Epithelial cell of esophagus (primary cell): Measurements from ENCODE around the gene BRPF1.

Experiments used
- DNase-seq: peaks from one replicate; pipeline ENCODE4 v3.0.0; 2010; ENCODE audit warnings: low read depth
- H3K4me3 ChIP-seq: 2 replicates; pipeline ENCODE4 v1.5.1; 2011; ENCODE audit warnings: mild to moderate bottlenecking, low read length, control low read depth
- TF ChIP-seq, protein P1 (sequence below): IDR thresholded peaks from 2 replicates; pipeline ENCODE4 v1.5.1; 2011; ENCODE audit warnings: low read depth, mild to moderate bottlenecking, low read length, control low read depth, inconsistent platforms; ENCODE audit not compliant: insufficient read depth; ENCODE audit errors: missing control alignments

Gene BRPF1

DNA sequence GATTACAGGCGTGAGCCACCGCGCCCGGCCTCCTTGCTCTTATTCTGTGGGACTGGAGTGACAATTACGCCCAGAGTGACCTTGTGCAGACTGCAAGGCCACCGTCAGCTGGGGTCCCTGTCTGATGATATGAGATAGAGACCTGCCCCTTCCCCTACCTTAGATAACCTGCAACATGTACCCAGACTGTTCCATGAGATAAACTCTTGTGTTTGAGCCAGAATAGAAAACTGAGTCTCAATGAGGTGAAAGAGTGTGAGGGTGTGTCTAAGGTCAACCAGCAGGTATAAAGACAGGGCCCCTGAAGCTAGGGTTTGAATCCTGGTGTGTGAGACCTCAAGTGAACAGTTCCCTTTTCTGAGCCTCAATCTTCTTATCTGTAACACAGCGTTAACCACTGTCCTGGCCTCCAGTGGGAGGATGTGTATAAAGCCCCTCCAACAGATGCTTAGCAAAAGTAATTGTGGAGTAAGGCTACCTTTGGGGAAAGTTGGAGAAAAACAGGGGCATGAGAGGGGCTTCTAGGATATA, 54.7 kb downstream of the BRPF1 start:
- no peak overlapping the region for H3K4me3 ChIP-seq
- TF ChIP-seq, protein P1, sequence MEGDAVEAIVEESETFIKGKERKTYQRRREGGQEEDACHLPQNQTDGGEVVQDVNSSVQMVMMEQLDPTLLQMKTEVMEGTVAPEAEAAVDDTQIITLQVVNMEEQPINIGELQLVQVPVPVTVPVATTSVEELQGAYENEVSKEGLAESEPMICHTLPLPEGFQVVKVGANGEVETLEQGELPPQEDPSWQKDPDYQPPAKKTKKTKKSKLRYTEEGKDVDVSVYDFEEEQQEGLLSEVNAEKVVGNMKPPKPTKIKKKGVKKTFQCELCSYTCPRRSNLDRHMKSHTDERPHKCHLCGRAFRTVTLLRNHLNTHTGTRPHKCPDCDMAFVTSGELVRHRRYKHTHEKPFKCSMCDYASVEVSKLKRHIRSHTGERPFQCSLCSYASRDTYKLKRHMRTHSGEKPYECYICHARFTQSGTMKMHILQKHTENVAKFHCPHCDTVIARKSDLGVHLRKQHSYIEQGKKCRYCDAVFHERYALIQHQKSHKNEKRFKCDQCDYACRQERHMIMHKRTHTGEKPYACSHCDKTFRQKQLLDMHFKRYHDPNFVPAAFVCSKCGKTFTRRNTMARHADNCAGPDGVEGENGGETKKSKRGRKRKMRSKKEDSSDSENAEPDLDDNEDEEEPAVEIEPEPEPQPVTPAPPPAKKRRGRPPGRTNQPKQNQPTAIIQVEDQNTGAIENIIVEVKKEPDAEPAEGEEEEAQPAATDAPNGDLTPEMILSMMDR, result no peak
- no peak for DNase-seq

DNA sequence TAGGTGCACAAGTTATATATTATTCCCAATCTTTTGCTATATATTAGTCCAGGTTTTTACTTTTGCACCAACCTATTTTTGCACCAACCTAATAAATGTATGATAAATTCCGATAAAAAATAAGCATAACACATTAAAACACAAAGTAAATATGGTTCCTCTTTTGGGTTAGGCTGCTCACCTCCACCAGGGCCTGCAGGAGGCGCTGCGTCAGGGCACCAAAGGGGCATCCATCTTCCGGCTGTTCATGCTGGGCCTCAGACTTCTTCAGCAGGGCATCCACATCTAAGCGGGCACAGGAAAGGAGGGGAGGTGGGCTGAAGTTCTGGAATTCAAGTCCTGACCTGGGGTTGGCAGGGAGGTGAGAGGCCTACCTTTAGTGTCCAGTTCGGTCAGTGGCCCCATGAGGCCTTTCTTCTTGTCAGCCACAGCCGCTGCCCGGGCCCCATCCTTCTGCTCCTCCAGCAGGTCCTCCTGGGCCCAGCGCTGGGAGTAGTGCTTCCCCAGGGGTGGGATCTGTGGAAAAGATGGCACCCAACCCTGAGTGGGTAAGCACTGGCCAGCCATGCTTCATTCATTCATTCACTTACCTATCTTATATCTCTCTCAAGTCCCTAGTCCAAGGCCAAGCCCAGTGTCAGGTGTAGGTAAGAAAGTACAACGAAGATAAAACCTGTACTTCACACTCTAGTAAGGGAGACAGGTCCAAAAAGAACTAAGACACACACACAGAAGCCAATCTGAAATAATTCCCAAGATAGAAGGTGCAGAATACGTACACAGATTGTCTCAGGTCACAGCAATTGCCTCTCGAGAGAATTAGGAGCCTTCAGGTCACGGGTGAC, 55.5 kb downstream of the BRPF1 start:
- no peak overlapping the region for H3K4me3 ChIP-seq
- DNase-seq, result no peak
- TF ChIP-seq, protein P1, result peak; percentile 50

- H3K4me3 ChIP-seq, result no peak overlapping the region
- no peak for DNase-seq
- TF ChIP-seq, protein P1, result no peak
Measured at GRCh38 chr3:9787714-9788113, 56.2 kb downstream of the BRPF1 start.

DNA sequence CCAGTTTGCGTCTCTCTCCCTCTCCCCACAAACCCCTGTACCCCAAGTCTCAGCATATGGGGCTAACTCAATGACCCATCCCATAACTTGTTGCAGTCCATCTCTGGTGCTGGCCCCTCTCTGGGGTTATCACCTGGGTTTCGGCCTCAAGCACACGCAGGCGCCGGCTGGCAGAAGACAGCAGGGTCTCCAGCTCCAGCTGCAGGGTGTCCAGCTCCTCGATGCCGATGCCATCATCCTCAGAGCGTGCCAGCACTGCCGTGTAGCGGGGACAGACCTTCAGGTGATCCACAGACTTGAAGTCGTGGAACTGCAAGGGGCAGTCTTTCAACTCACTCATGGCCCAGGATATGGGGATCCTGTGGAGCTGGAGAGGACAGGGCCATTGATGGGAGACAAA, 59.6 kb downstream of the BRPF1 start:
- TF ChIP-seq, protein P1, result no peak
- H3K4me3 ChIP-seq, result no peak overlapping the region
- DNase-seq, result no peak

DNA sequence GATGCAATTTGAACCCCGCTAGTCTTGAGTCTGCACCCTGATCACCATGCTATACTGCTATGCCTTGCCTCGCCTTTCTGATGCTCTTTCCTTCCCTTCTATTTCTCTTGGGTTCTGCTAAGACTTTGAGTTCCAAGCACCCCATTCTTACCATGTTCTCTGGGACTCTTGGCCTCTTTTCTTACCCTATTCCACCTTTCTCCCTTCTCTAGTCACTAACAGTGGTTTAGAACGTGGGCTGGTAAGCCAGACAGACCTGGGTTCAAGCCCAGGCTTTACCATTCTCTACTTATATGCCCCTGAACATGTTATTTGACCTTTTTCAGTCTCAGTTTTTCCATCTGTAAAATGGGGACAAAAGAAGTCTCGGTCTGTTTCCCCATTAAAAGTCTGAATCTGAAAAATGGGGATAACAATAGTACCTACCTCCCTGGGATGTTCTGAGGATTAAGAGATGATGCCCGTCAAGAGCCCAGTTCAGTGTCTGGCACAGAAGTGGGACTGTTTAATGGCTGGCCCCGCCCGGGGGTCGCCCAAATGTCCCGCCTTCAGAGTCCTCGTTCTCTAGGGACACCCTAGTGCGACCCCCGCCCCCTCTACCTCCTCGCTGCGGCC, 60.4 kb downstream of the BRPF1 start:
- DNase-seq, result no peak
- TF ChIP-seq, protein P1, result no peak
- peak overlapping the region; percentile 59 for H3K4me3 ChIP-seq

GRCh38 chr3:9792405-9793160, 61.0 kb downstream of the BRPF1 start, which contains the start of the genes ARPC4 and TADA3:
ARPC4 (plus strand) TSS chr3:9793082; CDS start chr3:9793122, 40 bp downstream.
TADA3 (minus strand) TSS chr3:9792473; CDS start chr3:9791466, 1,007 bp downstream.
- TF ChIP-seq, protein P1, result no peak
- H3K4me3 ChIP-seq, result peak within 1 kb of the TSS; percentile 59
- peak; percentile 96 for DNase-seq
